NT2/D1 (cell line): ENCODE results near the gene SUSD5.

Experiments
- SUZ12 ChIP-seq: IDR thresholded peaks from 2 replicates; pipeline ENCODE4 v1.6.1; 2011; ENCODE audit not compliant: insufficient read length, insufficient read depth; ENCODE audit errors: extremely low read depth
- YY1 ChIP-seq: IDR thresholded peaks from 2 replicates; pipeline ENCODE4 v1.6.1; 2011; ENCODE audit not compliant: insufficient read length, insufficient read depth
- ZNF274 ChIP-seq: IDR thresholded peaks from 2 replicates; pipeline ENCODE4 v1.6.1; 2011; ENCODE audit warnings: mild to moderate bottlenecking, low read depth, low read length

GRCh38 chr3:33152363-33153360, 65.9 kb downstream of the SUSD5 start:
- TF ChIP-seq YY1 = no peak
- TF ChIP-seq SUZ12 = no peak
- no peak for TF ChIP-seq ZNF274
